GM23338 (cell line): ENCODE measurements around the gene GAB1.

Experiments used
- CREB1 ChIP-seq: fragments of 250-450 bp; sonication (Bioruptor Pico); IDR thresholded peaks from 2 replicates; pipeline ENCODE4 v1.5.0; 2020; ENCODE audit warnings: low read depth, mild to moderate bottlenecking, moderate library complexity
- CTCF ChIP-seq, 2 experiments: fragments of 200-600 bp in 1 of 2; sonication (generic) in 1 of 2; conservative IDR thresholded peaks; 2 replicates each; pipeline versions ENCODE4 v1.5.1 to v1.6.1; 2016 to 2017; ENCODE audit warnings: antibody characterized with exemption in 2 of 2, low read depth in 2 of 2, mild to moderate bottlenecking in 2 of 2, moderate library complexity in 1 of 2
- EZH2 ChIP-seq: fragments of 200-600 bp; sonication (generic); IDR thresholded peaks from one replicate; pipeline ENCODE4 v1.8.0; 2017; ENCODE audit warnings: antibody characterized with exemption, mild to moderate bottlenecking, low read depth; ENCODE audit not compliant: unreplicated experiment
- EZH2phosphoT487 ChIP-seq: fragments of 200-600 bp; sonication (generic); IDR thresholded peaks from one replicate; pipeline ENCODE4 v1.8.1; 2018; ENCODE audit warnings: antibody characterized with exemption; ENCODE audit not compliant: unreplicated experiment
- JUNB ChIP-seq: IDR thresholded peaks from one replicate; pipeline ENCODE4 v1.6.1; 2016; ENCODE audit warnings: antibody characterized with exemption; ENCODE audit not compliant: unreplicated experiment
- NANOG ChIP-seq: IDR thresholded peaks from 2 replicates; pipeline ENCODE4 v1.6.1; 2016; ENCODE audit warnings: antibody characterized with exemption, borderline replicate concordance
- POLR2AphosphoS5 ChIP-seq: IDR thresholded peaks from 2 replicates; pipeline ENCODE4 v1.6.1; 2016; ENCODE audit warnings: antibody characterized with exemption, low read depth
- REST ChIP-seq: IDR thresholded peaks from one replicate; pipeline ENCODE4 v1.6.1; 2018; ENCODE audit warnings: antibody characterized with exemption; ENCODE audit not compliant: unreplicated experiment
- ZNF114 ChIP-seq: fragments of 250-450 bp; sonication (Bioruptor Pico); IDR thresholded peaks from 2 replicates; pipeline ENCODE4 v1.5.0; 2020; ENCODE audit warnings: mild to moderate bottlenecking, moderate library complexity
- ZNF331 ChIP-seq: fragments of 250-450 bp; sonication (Bioruptor Pico); IDR thresholded peaks from 2 replicates; pipeline ENCODE4 v1.5.0; 2020; ENCODE audit warnings: low read depth, mild to moderate bottlenecking, moderate library complexity

GRCh38 chr4:143489106-143489505 is 152.4 kb downstream of the GAB1 start:
- TF ChIP-seq CTCF (conservative IDR thresholded peaks at IDR 0.05; ENCODE audit: low read depth in 2 of 2) (no peak), EZH2 (no peak), EZH2phosphoT487 (no peak), REST (no peak), ZNF331 (CRISPR knock-in tag) (no peak), POLR2AphosphoS5 (no peak), ZNF114 (CRISPR knock-in tag) (no peak), CREB1 (CRISPR knock-in tag) (no peak), NANOG (no peak), JUNB (no peak)
